Neural progenitor cell (in vitro differentiated cells): ENCODE results near the gene TRUB1. TPM values are rescaled to one million over a fixed set of nuclear protein-coding genes. Genes with fewer than 3 reads are reported as not detected.

Experiments
- DNase-seq: peaks from one replicate; pipeline ENCODE4 v3.0.0-alpha.2; 2016; ENCODE audit warnings: low spot score
- H2AFZ ChIP-seq: fragments of 200-600 bp; sonication (generic); replicated peaks from 2 replicates; pipeline ENCODE4 v1.6.1; 2016; ENCODE audit warnings: antibody characterized with exemption
- H3F3A ChIP-seq: fragments of 200-600 bp; sonication (generic); 2 replicates; pipeline ENCODE4 v1.6.1; 2016; ENCODE audit warnings: antibody characterized with exemption, low read depth
- H3K27ac ChIP-seq: fragments of 200-600 bp; sonication (generic); 2 replicates; pipeline ENCODE4 v1.5.1; 2016; ENCODE audit warnings: mild to moderate bottlenecking
- H3K27me3 ChIP-seq: fragments of 200-600 bp; sonication (generic); 2 replicates; pipeline ENCODE4 v1.6.1; 2016; ENCODE audit warnings: mild to moderate bottlenecking, moderate library complexity
- H3K36me3 ChIP-seq: fragments of 200-600 bp; sonication (generic); 2 replicates; pipeline ENCODE4 v1.5.1; 2016
- H3K4me1 ChIP-seq: fragments of 200-600 bp; sonication (generic); 2 replicates; pipeline ENCODE4 v1.6.1; 2016; ENCODE audit warnings: mixed run types
- H3K4me2 ChIP-seq: fragments of 200-600 bp; sonication (generic); 2 replicates; pipeline ENCODE4 v1.6.1; 2016
- H3K4me3 ChIP-seq: fragments of 200-600 bp; sonication (generic); 2 replicates; pipeline ENCODE4 v1.5.1; 2016
- H3K79me2 ChIP-seq: fragments of 200-600 bp; sonication (generic); 2 replicates; pipeline ENCODE4 v1.6.1; 2016; ENCODE audit warnings: low read depth
- H3K9ac ChIP-seq: fragments of 200-600 bp; sonication (generic); 2 replicates; pipeline ENCODE4 v1.6.1; 2016
- H3K9me3 ChIP-seq: fragments of 200-600 bp; sonication (generic); 2 replicates; pipeline ENCODE4 v1.5.1; 2016; ENCODE audit warnings: low read depth
- H4K20me1 ChIP-seq: fragments of 200-600 bp; sonication (generic); 2 replicates; pipeline ENCODE4 v1.6.1; 2016; ENCODE audit warnings: low read depth
- H3K27ac Mint-ChIP-seq: 3 replicates; pipeline ENCODE4 v1.8.0; 2021; ENCODE audit warnings: mixed read lengths
- H3K27me3 Mint-ChIP-seq: 2 replicates; pipeline ENCODE4 v1.8.0; 2022; ENCODE audit warnings: low read depth, mild to moderate bottlenecking, inconsistent platforms, moderate library complexity, mixed read lengths; ENCODE audit not compliant: insufficient read depth
- H3K36me3 Mint-ChIP-seq: 3 replicates; pipeline ENCODE4 v1.8.0; 2021; ENCODE audit warnings: mixed read lengths
- H3K4me1 Mint-ChIP-seq: 3 replicates; pipeline ENCODE4 v1.8.0; 2021; ENCODE audit warnings: mixed read lengths
- H3K4me3 Mint-ChIP-seq: 3 replicates; pipeline ENCODE4 v1.8.0; 2021; ENCODE audit warnings: mild to moderate bottlenecking, moderate library complexity, mixed read lengths
- H3K9me3 Mint-ChIP-seq: 3 replicates; pipeline ENCODE4 v1.8.0; 2020; ENCODE audit warnings: mixed read lengths
- EZH2 ChIP-seq: fragments of 200-600 bp; sonication (generic); IDR thresholded peaks from 2 replicates; pipeline ENCODE4 v1.6.1; 2017; ENCODE audit warnings: antibody characterized with exemption, mild to moderate bottlenecking, moderate library complexity
- EZH2phosphoT487 ChIP-seq: fragments of 200-600 bp; sonication (generic); IDR thresholded peaks from 2 replicates; pipeline ENCODE4 v1.6.1; 2017; ENCODE audit warnings: antibody characterized with exemption
- total RNA-seq: library from RNA; depleted of rRNA; stranded (reverse); fragments of >200 nt; gene quantifications from 2 replicates; pipeline ENCODE4 v1.2.3, GENCODE V29; 2015; ENCODE audit warnings: low replicate concordance
- TF ChIP-seq, protein P1 (sequence below): fragments of 200-600 bp; sonication (generic); IDR thresholded peaks from 2 replicates; pipeline ENCODE4 v1.5.1; 2017; ENCODE audit warnings: antibody characterized with exemption, mild to moderate bottlenecking

The TRUB1 gene
- total RNA-seq, 1 donor from 2014 or later: 41.9 TPM

DNA sequence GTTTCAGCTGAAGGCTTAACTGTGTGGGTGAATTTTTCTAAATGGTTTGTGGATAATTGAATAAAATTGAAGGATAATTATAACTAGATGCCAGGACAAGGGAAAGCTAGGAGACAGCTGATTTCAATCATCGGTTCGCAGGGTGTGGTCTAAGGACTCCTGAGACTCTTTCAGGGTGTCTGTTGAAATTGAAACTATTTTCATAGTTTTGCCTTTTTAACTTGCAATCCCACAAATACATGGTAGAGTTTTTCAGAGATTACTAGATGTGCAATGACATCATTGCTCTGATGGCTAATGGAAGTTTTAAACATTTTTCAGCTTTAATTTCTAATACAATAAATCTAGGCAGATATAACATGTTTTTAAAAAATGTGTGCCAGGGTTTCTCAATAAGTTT, 18.5 kb downstream of the TRUB1 start:
- H2AFZ ChIP-seq: no peak overlapping the region
- Mint-ChIP-seq H3K27ac (no peak overlapping the region), H3K4me1 (no peaks in the 10 kb centered on the region), H3K27me3 (no peaks in the 10 kb centered on the region), H3K9me3 (no peaks in the 10 kb centered on the region), H3K4me3 (no peak overlapping the region), H3K36me3 (peaks cover 29% of the 10 kb centered on the region)
- DNase-seq: no peak
- H4K20me1 ChIP-seq: peaks cover 34% of the 10 kb centered on the region
- H3K4me3 ChIP-seq: no peak overlapping the region
- H3K36me3 ChIP-seq: no peaks in the 10 kb centered on the region
- TF ChIP-seq EZH2: no peak
- TF ChIP-seq EZH2phosphoT487: no peak
- TF ChIP-seq, protein P1, sequence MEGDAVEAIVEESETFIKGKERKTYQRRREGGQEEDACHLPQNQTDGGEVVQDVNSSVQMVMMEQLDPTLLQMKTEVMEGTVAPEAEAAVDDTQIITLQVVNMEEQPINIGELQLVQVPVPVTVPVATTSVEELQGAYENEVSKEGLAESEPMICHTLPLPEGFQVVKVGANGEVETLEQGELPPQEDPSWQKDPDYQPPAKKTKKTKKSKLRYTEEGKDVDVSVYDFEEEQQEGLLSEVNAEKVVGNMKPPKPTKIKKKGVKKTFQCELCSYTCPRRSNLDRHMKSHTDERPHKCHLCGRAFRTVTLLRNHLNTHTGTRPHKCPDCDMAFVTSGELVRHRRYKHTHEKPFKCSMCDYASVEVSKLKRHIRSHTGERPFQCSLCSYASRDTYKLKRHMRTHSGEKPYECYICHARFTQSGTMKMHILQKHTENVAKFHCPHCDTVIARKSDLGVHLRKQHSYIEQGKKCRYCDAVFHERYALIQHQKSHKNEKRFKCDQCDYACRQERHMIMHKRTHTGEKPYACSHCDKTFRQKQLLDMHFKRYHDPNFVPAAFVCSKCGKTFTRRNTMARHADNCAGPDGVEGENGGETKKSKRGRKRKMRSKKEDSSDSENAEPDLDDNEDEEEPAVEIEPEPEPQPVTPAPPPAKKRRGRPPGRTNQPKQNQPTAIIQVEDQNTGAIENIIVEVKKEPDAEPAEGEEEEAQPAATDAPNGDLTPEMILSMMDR: no peak
- H3K79me2 ChIP-seq: peaks cover 70% of the 10 kb centered on the region
- H3K4me1 ChIP-seq: peaks cover 5% of the 10 kb centered on the region
- no peaks in the 10 kb centered on the region for H3K27me3 ChIP-seq
- no peak overlapping the region for H3K9ac ChIP-seq
- H3K27ac ChIP-seq: no peak overlapping the region
- no peaks in the 10 kb centered on the region for H3K9me3 ChIP-seq
- no peak overlapping the region for H3K4me2 ChIP-seq
- no peaks in the 10 kb centered on the region for H3F3A ChIP-seq

DNA sequence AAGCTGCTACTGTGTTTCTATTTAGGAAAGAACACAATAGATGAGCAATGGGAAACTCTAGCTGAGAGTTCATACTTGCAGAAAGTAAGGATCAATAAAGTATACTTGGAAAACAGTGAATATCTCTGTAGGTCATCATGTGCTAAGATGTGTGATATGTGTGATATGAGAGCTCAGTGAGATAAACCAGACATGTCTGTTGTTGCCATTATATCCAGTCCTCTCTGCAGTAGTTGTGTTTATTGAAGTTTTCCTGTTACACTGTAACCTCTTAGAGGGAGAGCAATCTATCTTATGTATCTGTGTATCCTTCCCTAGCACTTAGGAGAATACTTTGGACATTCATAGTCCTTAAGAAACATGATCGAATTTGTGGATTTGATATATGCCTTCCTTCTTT, 19.1 kb downstream of the TRUB1 start:
- Mint-ChIP-seq H3K36me3 (peaks cover 28% of the 10 kb centered on the region), H3K9me3 (no peaks in the 10 kb centered on the region), H3K27ac (no peak overlapping the region), H3K4me3 (no peak overlapping the region), H3K27me3 (no peaks in the 10 kb centered on the region), H3K4me1 (no peaks in the 10 kb centered on the region)
- Histone ChIP-seq H3K4me1 (peaks cover 5% of the 10 kb centered on the region), H3K9ac (no peak overlapping the region), H2AFZ (no peak overlapping the region), H3K9me3 (no peaks in the 10 kb centered on the region), H3K36me3 (no peaks in the 10 kb centered on the region), H3K79me2 (peaks cover 68% of the 10 kb centered on the region), H3K4me2 (no peak overlapping the region), H3K4me3 (no peak overlapping the region), H3K27ac (no peak overlapping the region), H3F3A (no peaks in the 10 kb centered on the region), H4K20me1 (peaks cover 31% of the 10 kb centered on the region), H3K27me3 (no peaks in the 10 kb centered on the region)
- no peak for DNase-seq
- TF ChIP-seq, protein P1: no peak
- TF ChIP-seq EZH2phosphoT487 (no peak), EZH2 (no peak)

DNA sequence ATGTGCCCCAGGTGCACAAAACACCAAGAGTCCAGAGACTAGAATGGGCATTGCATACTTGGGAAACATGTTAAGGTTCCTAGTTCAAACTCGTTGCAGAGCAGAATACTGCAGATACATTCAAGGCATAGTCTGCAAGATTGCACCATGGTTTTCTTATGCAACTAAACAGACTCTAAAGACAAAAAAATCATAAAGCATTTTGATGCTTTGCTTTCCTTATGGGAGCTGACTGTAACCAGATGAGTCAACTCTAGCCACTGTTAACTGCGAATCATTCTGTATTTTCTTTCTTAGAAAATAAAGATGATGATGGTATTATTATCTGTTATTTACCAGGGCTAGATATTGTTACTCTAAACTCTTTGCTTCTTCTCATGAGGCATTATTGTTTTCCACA, 19.7 kb downstream of the TRUB1 start:
- H3K9me3 Mint-ChIP-seq: no peaks in the 10 kb centered on the region
- H3K27ac Mint-ChIP-seq: no peak overlapping the region
- peaks cover 28% of the 10 kb centered on the region for H3K36me3 Mint-ChIP-seq
- H3K9ac ChIP-seq: no peak overlapping the region
- DNase-seq: no peak
- H3K4me1 ChIP-seq: peaks cover 5% of the 10 kb centered on the region
- no peak overlapping the region for H3K4me2 ChIP-seq
- TF ChIP-seq EZH2 (no peak), EZH2phosphoT487 (no peak)
- TF ChIP-seq, protein P1: no peak
- no peaks in the 10 kb centered on the region for H3F3A ChIP-seq
- no peaks in the 10 kb centered on the region for H3K27me3 ChIP-seq
- no peaks in the 10 kb centered on the region for H3K9me3 ChIP-seq
- no peak overlapping the region for H3K27ac ChIP-seq
- peaks cover 29% of the 10 kb centered on the region for H4K20me1 ChIP-seq
- peaks cover 67% of the 10 kb centered on the region for H3K79me2 ChIP-seq
- H3K4me3 Mint-ChIP-seq: no peak overlapping the region
- no peaks in the 10 kb centered on the region for H3K36me3 ChIP-seq
- no peaks in the 10 kb centered on the region for H3K27me3 Mint-ChIP-seq
- no peak overlapping the region for H3K4me3 ChIP-seq
- no peak overlapping the region for H2AFZ ChIP-seq
- H3K4me1 Mint-ChIP-seq: no peaks in the 10 kb centered on the region
